Tongue (tissue), 2 donors: Measurements from ENCODE around the gene KIF1A. TPM values are rescaled to one million over a fixed set of nuclear protein-coding genes. Genes with fewer than 3 reads are reported as not detected.
"Not testable (repeated sequence)": the region's sequence is repeated elsewhere in the genome, so short reads cannot be mapped to it uniquely, and the experiment has no call there.

Source experiments
- DNase-seq: peaks from one replicate; pipeline ENCODE4 v3.0.0-alpha.2; 2015
- total RNA-seq: library from RNA; depleted of rRNA; stranded (reverse); fragments of >200 nt; gene quantifications from one replicate; pipeline ENCODE4 v1.2.3, GENCODE V29; 2014

The KIF1A gene
- total RNA-seq, 1 donor from 2014 or later: 8.9 TPM

DNA sequence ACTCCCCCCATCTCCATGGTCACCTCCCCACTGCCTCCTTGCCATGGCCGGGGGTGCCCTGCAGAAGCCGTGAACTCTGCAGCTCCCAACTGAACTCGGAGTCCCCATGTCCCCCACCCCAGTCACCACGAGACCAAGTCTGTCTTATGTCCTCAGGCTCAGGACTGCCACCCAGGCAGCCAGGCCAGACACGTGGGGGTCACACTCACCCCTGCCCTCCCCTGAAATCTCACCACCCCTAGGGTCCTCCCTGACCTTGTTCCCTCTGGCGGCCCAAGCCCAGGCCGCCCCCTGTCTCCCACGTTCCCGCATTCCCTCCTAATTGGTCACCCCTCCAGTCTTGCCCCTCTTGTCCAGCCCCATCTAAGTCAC, 117.4 kb downstream of the KIF1A start:
- no peak for DNase-seq

GRCh38 chr2:240701736-240702639, 118.0 kb downstream of the KIF1A start:
- DNase-seq: no peak

DNA sequence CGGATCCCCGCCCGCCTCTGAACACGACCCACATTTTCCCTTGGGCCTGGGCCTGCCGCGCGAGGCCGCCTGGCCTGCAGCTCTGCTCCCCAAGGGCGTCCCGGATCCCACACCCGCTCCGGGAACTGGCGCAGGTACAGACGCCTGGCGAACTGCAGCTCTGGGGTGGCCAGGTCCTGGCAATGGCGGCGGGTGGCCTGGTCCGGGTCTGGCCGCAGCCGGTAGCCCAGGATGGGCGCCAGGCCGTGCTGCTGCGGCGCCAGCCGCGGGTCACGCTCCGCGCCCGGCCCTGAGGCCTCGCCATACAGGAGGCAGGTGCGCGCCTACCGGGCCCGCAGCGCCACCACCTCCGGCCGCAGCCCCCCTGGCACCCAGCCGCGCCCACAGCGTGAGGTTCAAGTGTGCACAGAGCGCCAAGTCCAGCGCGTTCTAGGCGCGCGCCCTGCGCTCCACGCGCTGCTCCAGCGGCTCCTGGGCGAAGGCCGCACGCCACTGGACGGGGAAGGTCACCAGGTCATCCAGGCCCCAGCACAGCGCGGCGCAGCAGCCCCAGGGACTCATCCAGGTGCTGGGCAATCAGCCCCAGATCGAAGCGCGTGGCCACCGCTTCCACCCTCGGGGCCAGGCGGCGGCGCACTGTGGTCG, 118.8 kb downstream of the KIF1A start:
- DNase-seq: no peak

- DNase-seq: not testable (repeated sequence)
These were observed 119.4 kb downstream of the KIF1A start for GRCh38 chr2:240700616-240701015.

GRCh38 chr2:240699835-240700234, 120.2 kb downstream of the KIF1A start:
- not testable (repeated sequence) for DNase-seq

DNA sequence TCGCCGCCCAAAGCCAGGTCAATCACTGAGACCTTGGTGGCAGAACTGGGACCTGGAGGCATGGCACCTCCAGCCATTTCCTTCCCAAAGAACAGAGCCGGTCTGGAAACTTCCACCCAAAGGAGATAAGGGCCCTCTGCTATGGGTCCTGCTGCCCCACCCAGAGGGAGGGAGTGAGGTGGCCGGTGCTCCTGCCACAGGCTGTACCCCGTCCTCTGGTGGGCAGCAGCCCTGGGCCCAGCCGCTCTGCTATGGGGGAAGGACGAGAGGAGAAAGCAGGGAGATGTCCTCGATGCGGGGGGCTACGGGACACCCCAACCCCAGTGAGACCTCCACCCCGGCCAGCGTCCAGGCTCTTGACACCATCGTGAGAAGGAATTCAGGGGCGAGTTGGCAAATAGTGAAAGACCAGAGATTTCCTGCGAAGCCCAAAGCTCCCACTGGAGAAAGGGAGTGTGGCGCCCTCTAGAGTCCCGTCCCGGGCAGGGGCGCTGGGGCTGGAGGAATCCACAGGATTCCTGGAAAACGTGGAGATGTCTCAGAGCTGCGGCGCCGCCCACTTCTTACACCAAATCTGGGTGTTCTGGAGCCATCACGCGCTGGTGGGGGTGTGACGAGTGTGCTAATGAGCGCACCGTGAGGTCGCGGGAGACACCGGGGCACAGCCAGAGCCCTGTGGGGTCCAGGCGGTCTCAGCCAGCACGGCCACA, 121.0 kb downstream of the KIF1A start:
- not testable (repeated sequence) for DNase-seq

DNA sequence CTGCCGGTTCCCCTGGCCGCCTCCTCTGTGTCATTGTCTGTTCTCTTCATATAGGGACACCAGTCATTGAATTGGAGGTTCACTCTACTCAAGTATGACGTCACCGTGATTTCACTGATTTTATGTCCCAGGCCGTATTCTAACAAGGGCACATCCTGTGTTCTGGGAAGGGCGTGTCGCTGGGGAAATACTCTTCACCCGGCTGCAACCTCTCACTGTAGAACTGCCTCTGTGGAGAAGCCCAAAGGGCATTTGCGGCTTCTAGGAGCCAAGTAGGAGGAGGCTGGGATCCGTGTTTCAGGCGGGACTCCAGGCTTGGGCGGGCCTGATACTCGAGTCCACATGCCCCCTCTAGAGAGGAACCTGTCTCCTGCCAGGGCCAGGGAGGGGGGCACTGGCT, 123.5 kb downstream of the KIF1A start:
- not testable (repeated sequence) for DNase-seq

DNA sequence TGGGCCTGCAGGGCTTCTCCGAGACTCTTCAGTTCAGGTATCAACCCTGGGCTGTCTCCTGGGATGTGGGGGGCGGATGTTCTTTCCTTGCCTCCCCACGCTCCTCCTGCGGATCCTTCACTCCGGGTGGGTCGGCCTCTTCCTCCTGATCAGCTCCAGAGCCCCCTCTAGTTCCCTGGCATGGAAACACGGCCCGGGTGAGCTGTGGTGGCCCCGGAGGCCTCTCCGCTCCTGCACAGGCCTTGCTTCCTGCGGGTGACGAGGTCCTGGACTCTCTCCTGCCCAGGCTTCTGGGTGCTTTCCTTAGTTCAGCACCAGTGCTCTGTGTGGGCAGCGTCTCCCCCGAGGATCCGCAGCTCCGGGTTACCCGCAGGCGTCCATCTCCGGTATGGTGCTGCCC, 124.4 kb downstream of the KIF1A start:
- DNase-seq: not testable (repeated sequence)

DNA sequence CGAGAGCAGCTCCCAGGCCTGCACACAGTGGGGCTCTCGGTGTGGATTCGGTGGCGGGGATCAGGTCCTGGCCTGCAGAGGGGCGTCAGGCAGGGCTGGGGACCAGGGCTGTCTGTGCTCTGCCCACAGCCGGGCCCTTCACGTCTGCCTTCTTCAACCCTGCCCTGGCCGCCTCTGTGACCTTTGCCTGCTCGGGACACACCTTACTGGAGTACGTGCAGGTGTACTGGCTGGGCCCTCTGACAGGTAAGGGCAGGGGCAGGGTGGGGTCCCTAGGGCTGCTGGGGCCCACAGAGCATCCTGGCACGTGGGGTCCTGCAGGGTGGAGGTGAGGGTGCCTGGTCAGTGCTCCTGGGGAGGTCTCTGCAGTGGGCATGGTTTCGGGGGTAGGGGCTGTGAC, 125.7 kb downstream of the KIF1A start:
- not testable (repeated sequence) for DNase-seq

DNA sequence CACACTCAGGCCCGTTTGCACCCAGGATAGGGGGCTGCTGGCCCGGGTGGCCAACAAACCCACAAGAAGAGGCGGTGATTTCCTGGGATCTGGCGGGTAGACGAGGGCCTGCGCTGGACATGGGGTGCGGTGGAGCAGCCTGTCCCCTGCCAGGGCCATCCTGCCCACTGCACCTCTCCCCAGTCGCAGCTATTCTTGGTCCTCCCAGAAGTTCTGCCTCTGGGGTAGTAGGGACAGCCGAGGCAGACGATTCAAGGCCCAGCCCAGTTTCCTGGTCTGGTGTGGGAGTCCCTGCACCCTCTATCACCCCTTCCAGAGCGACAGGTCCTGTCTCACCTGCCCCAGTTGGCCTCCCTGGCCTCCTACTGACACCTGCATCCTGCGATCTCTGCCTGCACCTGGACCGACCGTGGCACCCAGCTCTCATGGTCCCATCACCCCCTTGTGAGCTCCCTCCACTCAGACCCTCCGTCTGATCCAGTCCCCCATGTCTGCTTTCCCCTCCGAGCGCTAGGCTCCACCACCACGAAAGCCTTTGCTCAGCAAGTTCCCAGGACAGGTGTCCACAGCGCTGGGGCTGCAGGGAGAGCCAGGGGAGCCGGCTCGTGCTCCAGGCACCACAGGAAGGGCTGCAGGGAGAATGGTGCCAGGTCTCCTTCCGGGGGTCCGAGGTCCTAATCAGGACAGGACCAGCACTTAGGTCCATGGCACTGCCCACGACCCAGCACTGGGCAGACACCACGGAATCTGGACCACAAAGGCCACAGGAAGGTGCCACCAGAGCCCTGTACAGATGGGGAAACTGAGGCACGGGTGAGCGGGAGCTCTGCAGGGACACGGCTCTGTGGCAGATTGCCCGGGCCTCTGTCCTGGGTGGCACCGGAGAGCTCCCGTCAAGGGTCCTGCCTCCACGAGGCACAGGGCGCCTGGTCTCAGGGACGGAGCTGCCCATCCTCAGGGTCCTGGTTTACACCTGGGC, 127.1 kb downstream of the KIF1A start:
- DNase-seq: not testable (repeated sequence)

DNA sequence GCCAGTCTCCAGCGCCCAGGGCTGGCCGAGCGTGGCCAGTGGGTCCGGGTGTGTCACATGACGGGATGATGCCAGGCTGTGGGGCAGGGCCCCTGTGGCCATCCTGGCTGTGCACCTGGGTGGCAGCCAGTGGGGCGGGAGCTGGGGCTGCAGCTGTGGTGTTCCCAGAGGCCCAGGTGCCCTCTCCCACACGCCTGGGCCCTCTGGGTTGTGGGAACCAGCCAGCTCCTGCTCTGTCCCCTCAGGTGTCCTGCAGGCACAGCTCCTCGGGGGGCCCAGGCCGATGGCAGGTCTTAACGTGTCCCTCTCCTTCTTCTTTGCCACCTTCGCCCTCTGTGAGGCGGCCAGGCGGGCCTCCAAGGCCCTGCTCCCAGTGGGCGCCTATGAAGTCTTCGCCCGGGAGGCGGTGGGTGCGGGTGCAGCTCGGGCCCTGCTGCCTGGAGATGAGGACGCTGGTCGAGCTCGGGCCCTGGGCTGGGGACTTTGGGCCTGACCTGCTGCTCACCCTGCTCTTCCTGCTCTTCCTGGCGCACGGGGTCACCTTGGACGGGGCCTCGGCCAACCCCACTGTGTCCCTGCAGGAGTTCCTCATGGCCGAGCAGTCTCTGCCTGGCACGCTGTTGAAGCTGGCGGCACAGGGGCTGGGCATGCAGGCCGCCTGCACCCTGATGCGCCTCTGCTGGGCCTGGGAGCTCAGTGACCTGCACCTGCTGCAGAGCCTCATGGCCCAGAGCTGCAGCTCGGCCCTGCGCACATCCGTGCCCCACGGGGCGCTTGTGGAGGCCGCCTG, 128.2 kb downstream of the KIF1A start, which contains the start of gene AQP12A:
Gene AQP12A (plus strand): TSS at position 236 of the 790 bp plus-strand sequence. CDS start 48 bp downstream, at position 284.
- not testable (repeated sequence) for DNase-seq

DNA sequence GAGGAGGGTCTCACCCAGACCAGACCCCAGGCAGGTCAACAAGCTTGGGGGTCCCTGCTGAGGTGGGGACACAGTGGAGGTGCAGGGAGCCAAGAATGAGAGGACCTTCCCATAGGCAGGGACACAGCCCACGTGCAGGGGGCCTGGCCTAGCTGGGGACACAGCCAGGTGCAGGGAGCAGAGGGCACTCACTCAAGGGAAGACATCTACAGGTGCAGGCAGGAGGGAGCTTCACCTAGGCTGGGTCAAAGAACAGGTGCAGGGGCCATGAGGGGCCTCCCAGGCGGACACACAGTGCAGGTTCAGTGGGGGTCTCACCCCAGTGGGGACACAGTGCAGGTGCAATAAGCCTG, 129.0 kb downstream of the KIF1A start:
- DNase-seq: not testable (repeated sequence)

DNA sequence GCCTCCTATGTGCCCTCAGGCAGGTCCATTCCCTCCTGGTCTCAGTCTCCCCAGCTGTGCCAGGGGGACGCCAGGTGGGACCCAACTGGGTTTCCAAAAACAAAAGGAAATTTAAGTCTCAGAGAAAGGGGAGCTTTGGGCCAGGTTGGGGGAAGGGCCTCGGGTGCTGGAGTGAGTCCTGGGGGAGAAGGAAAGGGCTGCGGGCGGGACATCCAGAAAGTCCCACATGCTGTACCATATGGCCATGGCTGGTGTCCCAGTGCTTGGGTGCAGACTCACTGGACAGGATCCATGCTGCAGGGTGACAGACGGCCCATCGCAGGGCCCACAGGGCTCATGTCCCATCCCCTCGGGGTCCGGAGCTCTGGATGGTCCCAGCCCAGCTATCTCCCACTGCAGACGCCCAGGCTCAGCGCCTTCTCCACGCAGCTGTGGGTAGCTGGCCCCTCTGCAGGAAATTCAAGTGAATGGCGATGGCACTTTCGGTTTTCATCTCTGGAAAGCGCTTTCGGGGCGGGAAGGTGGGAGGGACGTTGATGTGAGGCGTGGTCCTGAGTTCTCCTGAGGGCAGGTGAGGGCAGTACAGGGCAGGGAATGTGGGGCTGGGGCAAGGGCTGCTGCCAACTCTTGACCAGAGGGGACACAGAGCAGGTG, 129.5 kb downstream of the KIF1A start:
- not testable (repeated sequence) for DNase-seq

- DNase-seq: no peak
These were observed 130.0 kb downstream of the KIF1A start for GRCh38 chr2:240689975-240690374.

DNA sequence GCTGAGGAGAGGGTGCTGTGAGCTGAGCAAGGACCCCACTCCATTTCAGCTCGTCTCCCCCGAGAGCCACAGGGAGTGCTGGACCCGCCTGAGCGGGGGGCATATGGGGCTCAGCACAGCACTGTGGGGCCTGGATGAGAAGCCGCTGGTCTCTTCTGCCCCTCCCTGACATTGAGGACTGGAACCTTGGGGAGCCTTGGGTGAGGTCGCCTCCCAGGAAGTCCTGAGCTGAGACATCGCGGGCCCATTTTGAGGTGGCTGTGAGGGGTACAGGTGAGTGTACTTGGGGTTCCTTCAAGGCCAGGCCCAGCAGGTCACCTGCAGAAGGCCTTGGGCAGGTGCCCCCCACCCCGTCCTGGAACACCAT, 131.5 kb downstream of the KIF1A start:
- DNase-seq: no peak

DNA sequence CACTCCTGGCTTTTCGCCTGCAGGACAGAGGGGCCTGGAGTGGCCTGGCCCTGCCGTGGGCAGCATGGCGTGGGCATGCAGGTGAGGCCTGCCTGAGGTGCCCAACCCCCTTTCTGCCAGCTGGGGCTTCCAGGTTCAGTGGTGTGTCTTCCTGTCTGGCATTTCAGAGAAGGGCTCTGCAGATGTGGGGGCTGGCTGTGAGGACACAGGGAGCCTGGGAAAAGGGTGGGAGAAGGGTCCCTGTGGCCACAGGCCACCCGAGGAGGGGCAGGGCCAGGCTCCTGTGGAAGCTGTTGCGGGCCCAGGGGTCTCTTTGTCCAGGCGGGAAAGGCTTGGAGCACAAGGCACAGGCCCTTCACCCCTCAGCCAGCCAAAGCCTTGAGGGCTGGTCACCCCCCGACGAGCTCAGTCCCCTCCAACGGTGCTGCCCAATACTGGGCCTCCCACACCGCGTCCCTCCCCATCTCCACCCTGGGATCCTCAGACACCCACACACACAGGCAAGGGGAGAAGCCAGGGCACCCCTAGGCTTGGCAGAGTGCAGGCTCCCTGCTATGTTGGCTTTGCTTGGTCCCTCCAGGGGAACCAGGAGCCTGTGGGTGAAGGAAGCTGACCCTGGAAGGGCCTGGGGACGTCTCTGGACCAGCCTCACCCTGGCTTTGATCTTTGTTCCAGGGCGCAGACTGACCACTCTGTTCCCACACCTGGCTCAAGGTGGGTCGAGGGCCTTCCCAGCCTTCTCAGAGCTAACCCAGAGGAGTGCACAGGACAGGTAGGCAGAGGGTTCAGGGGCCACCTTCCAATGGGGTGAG, 132.1 kb downstream of the KIF1A start:
- DNase-seq: no peak

- no peak for DNase-seq
These were observed 132.8 kb downstream of the KIF1A start for GRCh38 chr2:240687045-240687740.

- no peak for DNase-seq
These were observed 133.6 kb downstream of the KIF1A start for GRCh38 chr2:240686460-240686859.
